Tibial nerve (tissue), 4 donors: Measurements from ENCODE around the gene SMARCA2. TPM values are rescaled to one million over a fixed set of nuclear protein-coding genes. Genes with fewer than 3 reads are reported as not detected.

ENCODE experiments used
- DNase-seq, 2 donors: peaks; one replicate each; pipeline ENCODE4 v3.0.0-alpha.2; 2019; ENCODE audit warnings: low spot score in 2 of 2
- H3K27ac ChIP-seq, 4 donors: fragments of 200-600 bp; sonication (generic) in 3 of 4; one replicate each; pipeline ENCODE4 v1.5.1; 2017 to 2019; ENCODE audit warnings: mild to moderate bottlenecking in 1 of 4
- H3K27me3 ChIP-seq, 2 donors: fragments of 200-600 bp; sonication (generic) in 1 of 2; one replicate each; pipeline versions ENCODE4 v1.5.1 to v1.6.0; 2017 to 2019
- H3K36me3 ChIP-seq, 3 donors: fragments of 200-600 bp; sonication (generic); one replicate each; pipeline ENCODE4 v1.5.1; 2018 to 2019
- H3K4me1 ChIP-seq, 4 donors: fragments of 200-600 bp; sonication (generic) in 3 of 4; one replicate each; pipeline ENCODE4 v1.5.1; 2017 to 2019
- H3K4me3 ChIP-seq, 4 donors: fragments of 200-600 bp; sonication (generic) in 3 of 4; one replicate each; pipeline ENCODE4 v1.5.1; 2017 to 2019; ENCODE audit warnings: mild to moderate bottlenecking in 1 of 4, moderate library complexity in 1 of 4
- H3K9me3 ChIP-seq, 4 donors: fragments of 200-600 bp; sonication (generic) in 3 of 4; one replicate each; pipeline ENCODE4 v1.5.1; 2017 to 2019
- CTCF ChIP-seq, 5 experiments: fragments of 200-600 bp in 3 of 5; fragments of 450-650 bp in 2 of 5; sonication (generic) in 3 of 5; IDR thresholded peaks; one replicate each; pipeline ENCODE4 v1.5.1; 2016 to 2019; ENCODE audit warnings: antibody characterized with exemption in 5 of 5, mild to moderate bottlenecking in 3 of 5, moderate library complexity in 2 of 5
- EP300 ChIP-seq, 2 donors: sonication (generic); formaldehyde crosslinking; IDR thresholded peaks; one replicate each; pipeline ENCODE4 v1.6.1; 2017; ENCODE audit warnings: antibody characterized with exemption in 2 of 2, mild to moderate bottlenecking in 1 of 2
- POLR2A ChIP-seq, 2 donors: fragments of 450-650 bp; IDR thresholded peaks; one replicate each; pipeline ENCODE4 v1.6.1; 2017; ENCODE audit warnings: antibody characterized with exemption in 2 of 2, mild to moderate bottlenecking in 2 of 2, moderate library complexity in 2 of 2
- WGBS, 2 donors: methylation state at CpG; one replicate each; pipeline ENCODE4 v1.1.5; 2018; 5-methylcytosine and 5-hydroxymethylcytosine counted together
- total RNA-seq, 4 donors: library from RNA; depleted of rRNA; stranded (reverse); fragments of >200 nt; gene quantifications; one replicate each; pipeline ENCODE4 v1.1.0, GENCODE V29; 2016

The SMARCA2 gene
- total RNA-seq, 4 donors from 2014 or later: 75.9 to 140 (median 119) TPM

GRCh38 chr9:2117527-2117926, 102.4 kb downstream of the SMARCA2 start:
- no peak for TF ChIP-seq POLR2A (IDR thresholded peaks at IDR 0.05)
- TF ChIP-seq CTCF (IDR thresholded peaks at IDR 0.05): no peak
- TF ChIP-seq EP300 (IDR thresholded peaks at IDR 0.05): no peak
- 82 to 84% methylated on average over 6 of the region's 6 CpGs for WGBS, 2 donors

GRCh38 chr9:2119566-2119965, 104.4 kb downstream of the SMARCA2 start:
- WGBS, 2 donors: 62 to 65% methylated on average over 9 of the region's 9 CpGs
- Histone ChIP-seq H3K9me3 (no peaks in the 10 kb centered on the region), H3K27me3 (no peaks in the 10 kb centered on the region), H3K4me1 (peaks cover 0 to 40% (median 0%) of the 10 kb centered on the region in 4 donors), H3K4me3 (no peak overlapping the region), H3K36me3 (peaks cover 0 to 49% (median 4%) of the 10 kb centered on the region in 3 donors), H3K27ac (peak overlapping the region in 1 of 4 donors; percentile 23)
- no peak for TF ChIP-seq POLR2A (IDR thresholded peaks at IDR 0.05)
- no peak for TF ChIP-seq EP300 (IDR thresholded peaks at IDR 0.05)
- no peak for TF ChIP-seq CTCF (IDR thresholded peaks at IDR 0.05)
- DNase-seq: no peak

More at GRCh38 chr9:2117527-2117926, 102.4 kb downstream of the SMARCA2 start:
- no peak overlapping the region for H3K27ac ChIP-seq
- H3K27me3 ChIP-seq: no peaks in the 10 kb centered on the region
- H3K36me3 ChIP-seq: peaks cover 0 to 52% (median 4%) of the 10 kb centered on the region in 3 donors
- no peak for DNase-seq
- H3K4me3 ChIP-seq: no peak overlapping the region
- no peaks in the 10 kb centered on the region for H3K9me3 ChIP-seq
- H3K4me1 ChIP-seq: peaks cover 0 to 32% (median 0%) of the 10 kb centered on the region in 4 donors

- Histone ChIP-seq H3K4me1 (peaks cover 0 to 52% (median 7%) of the 10 kb centered on the region in 4 donors), H3K27me3 (no peaks in the 10 kb centered on the region), H3K9me3 (no peaks in the 10 kb centered on the region), H3K36me3 (peaks cover 0 to 43% (median 4%) of the 10 kb centered on the region in 3 donors), H3K4me3 (no peak overlapping the region), H3K27ac (peak overlapping the region in 2 of 4 donors; percentile 10 to 32)
- no peak for TF ChIP-seq CTCF (IDR thresholded peaks at IDR 0.05)
- TF ChIP-seq POLR2A (IDR thresholded peaks at IDR 0.05): no peak
- TF ChIP-seq EP300 (IDR thresholded peaks at IDR 0.05): no peak
- DNase-seq: no peak
- WGBS, 2 donors: 50 to 55% methylated on average over 3 of the region's 3 CpGs
Measured at GRCh38 chr9:2120926-2121689, 106.0 kb downstream of the SMARCA2 start.

- Histone ChIP-seq H3K4me3 (no peak overlapping the region), H3K36me3 (peaks cover 0 to 41% (median 4%) of the 10 kb centered on the region in 3 donors), H3K9me3 (no peaks in the 10 kb centered on the region), H3K4me1 (peaks cover 0 to 62% (median 17%) of the 10 kb centered on the region in 4 donors), H3K27me3 (no peaks in the 10 kb centered on the region), H3K27ac (no peak overlapping the region)
- TF ChIP-seq EP300 (IDR thresholded peaks at IDR 0.05) (no peak), CTCF (IDR thresholded peaks at IDR 0.05) (no peak), POLR2A (IDR thresholded peaks at IDR 0.05) (no peak)
- 81 to 97% methylated on average over 3 of the region's 3 CpGs for WGBS, 2 donors
- DNase-seq: no peak
Measured at GRCh38 chr9:2122299-2122698, 107.2 kb downstream of the SMARCA2 start.

- Histone ChIP-seq H3K4me1 (peaks cover 0 to 66% (median 24%) of the 10 kb centered on the region in 4 donors), H3K27ac (peak overlapping the region in 3 of 4 donors; percentile 54 to 83 (median 57)), H3K9me3 (no peaks in the 10 kb centered on the region), H3K4me3 (peak overlapping the region in 3 of 4 donors; percentile 1 to 22 (median 7)), H3K36me3 (peaks cover 0 to 17% (median 4%) of the 10 kb centered on the region in 3 donors), H3K27me3 (no peaks in the 10 kb centered on the region)
- WGBS, 2 donors: 7 to 31% methylated on average over 2 of the region's 2 CpGs
- TF ChIP-seq POLR2A (IDR thresholded peaks at IDR 0.05): no peak
- DNase-seq: no peak
Measured at GRCh38 chr9:2125906-2126305, 110.8 kb downstream of the SMARCA2 start.
